ENCODE data around the gene PKN1. TPM values are rescaled to one million over a fixed set of nuclear protein-coding genes. Genes with fewer than 3 reads are reported as not detected.

The PKN1 gene
- total and polyA plus RNA-seq, 2 of the 13 experiments (the other 11 are each of a cell fraction or from before 2014, with no cell fraction given): 45.7 to 54.5 TPM

DNA sequence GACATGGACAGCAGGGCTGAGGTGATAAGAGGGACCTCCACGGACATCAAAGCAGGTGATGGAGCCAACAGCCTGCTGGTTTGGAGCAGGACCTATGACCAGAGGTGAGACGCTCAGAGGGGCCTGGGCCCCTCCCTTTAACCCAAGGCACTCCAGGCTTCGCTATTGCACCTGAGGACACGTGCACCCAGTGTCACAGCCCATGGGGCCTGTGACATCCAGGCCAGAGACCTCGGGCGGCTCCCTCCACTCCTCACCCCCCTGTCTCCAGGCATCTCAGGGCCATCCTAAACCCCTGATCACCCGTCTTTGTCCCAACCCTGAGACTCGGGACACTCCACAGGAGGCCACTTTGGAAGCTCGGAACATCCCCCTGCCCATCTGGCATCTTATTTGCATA lies 38.9 kb upstream of the PKN1 start (continued):
- TF ChIP-seq HDAC1 (CRISPR knock-in tag; IDR thresholded peaks at IDR 0.05): no peak
- no peak for TF ChIP-seq RARG (CRISPR knock-in tag; IDR thresholded peaks at IDR 0.05; ENCODE audit: low read depth)

DNA sequence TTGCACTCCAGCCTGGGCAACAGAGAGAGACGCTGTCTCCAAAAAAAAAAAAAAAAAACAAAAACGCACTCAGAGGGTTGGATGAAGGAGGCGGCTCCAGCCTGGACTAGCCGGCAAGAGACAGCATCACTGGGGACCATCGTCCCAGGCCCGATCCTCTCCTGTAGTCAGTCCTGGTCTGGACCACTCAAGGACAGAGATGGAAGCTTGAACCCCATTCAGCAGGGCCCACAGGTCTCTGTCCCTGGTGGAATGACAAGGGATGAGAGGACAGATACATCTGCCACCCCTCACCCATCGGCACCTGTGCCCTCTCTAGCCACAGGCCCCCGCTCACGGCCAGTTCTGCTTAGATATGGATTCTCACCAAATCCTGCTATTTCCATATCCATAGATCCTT lies 37.8 kb upstream of the PKN1 start:
- WGBS (ENCODE audit: low lambda C conversion rate): 66% methylated on average over 7 of the region's 9 CpGs
- no TSS peak for BruUV-seq (replicated peaks)
- intact Hi-C loops (cut with micrococcal nuclease; ENCODE audit: unreplicated experiment) (no loop called here), in situ Hi-C loops (cut with HindIII; ENCODE audit: extremely low pct_ligation_motif_present, low pct_unique_long_range_greater_than_20kb) (no loop called here)
- Histone ChIP-seq H4K20me1 (ENCODE audit: insufficient read depth, low read length) (no peaks in the 10 kb centered on the region), H3K9me3 (ENCODE audit: low read length) (no peaks in the 10 kb centered on the region), H3K79me2 (ENCODE audit: insufficient read depth, low read length) (no peaks in the 10 kb centered on the region), H3K9ac (ENCODE audit: insufficient read depth, low read depth, low read length) (no peak overlapping the region), H3K4me3 (replicated peaks in 1 of 3; ENCODE audit: insufficient read depth in 1 of 3, low read depth in 2 of 3, low read length in 3 of 3) (no peak overlapping the region), H3K4me2 (ENCODE audit: low read depth, low read length) (no peak overlapping the region), H3K4me1 (ENCODE audit: insufficient read depth, low read length) (0 out of 2 replicates have a peak, but pooled peaks cover 7% of the 10 kb centered on the region), H2AFZ (ENCODE audit: low read length) (no peak overlapping the region), H3K36me3 (replicated peaks in 1 of 2; ENCODE audit: control insufficient read depth in 1 of 2, insufficient read depth in 2 of 2, low read length in 2 of 2) (no peaks in the 10 kb centered on the region), H3K27me3 (ENCODE audit: control insufficient read depth in 1 of 2, insufficient read depth in 2 of 2, low read length in 2 of 2) (peaks cover 0 to 1% of the 10 kb centered on the region in 2 experiments; a peak in 1 of 5 replicates), H3K27ac (ENCODE audit: extremely low read length, insufficient read depth, low read length) (no peak overlapping the region)
- DNase-seq (ENCODE audit: low spot score) (no peak), FAIRE-seq (no peak), ATAC-seq (no peak)
- CTCF ChIA-PET (ENCODE audit: low intra/inter-chr PET ratio, low total read pairs): no interaction called here
- POLR2A ChIA-PET: no interaction called here
- TF ChIP-seq CBX5 (CRISPR knock-in tag; IDR thresholded peaks at IDR 0.05; ENCODE audit: borderline replicate concordance): no peak
- no peak for TF ChIP-seq ZNF292 (CRISPR knock-in tag; IDR thresholded peaks at IDR 0.05; ENCODE audit: borderline replicate concordance, low read depth)
- TF ChIP-seq CENPX (CRISPR knock-in tag; IDR thresholded peaks at IDR 0.05): no peak
- TF ChIP-seq SIX1 (CRISPR knock-in tag; IDR thresholded peaks at IDR 0.05; ENCODE audit: borderline replicate concordance): no peak
- TF ChIP-seq SP2 (CRISPR knock-in tag; IDR thresholded peaks at IDR 0.05): no peak
- no peak for TF ChIP-seq NFYC (CRISPR knock-in tag; IDR thresholded peaks at IDR 0.05)

Data from HepG2 (cell line).